ENCODE data around the gene CASQ1.

The CASQ1 gene

DNA sequence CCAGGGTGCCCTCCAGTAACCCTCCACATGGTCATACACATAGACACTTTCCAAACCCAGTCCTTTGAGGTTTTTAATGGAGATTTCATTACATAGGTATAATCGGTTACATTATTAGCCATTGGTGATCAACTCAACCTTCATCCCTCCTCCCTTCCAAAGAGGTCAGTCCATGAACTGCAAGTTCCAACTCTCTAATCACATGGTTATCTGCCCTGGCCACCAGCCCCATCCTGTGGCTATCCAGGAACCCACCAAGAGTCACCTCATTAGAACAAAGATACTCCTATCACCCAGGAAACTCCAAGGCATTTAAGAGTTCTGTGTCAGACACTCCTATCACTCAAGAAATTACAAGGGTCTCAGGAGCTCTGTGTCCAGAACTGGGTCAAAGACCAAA is 26.8 kb upstream of the CASQ1 start:
- H3K27me3 ChIP-seq, result peaks cover 22% of the 10 kb centered on the region
- TF ChIP-seq CTCF (IDR thresholded peaks at IDR 0.05), result no peak
- peaks cover 12 to 16% of the 10 kb centered on the region in 2 experiments for H3K4me1 ChIP-seq (ENCODE audit: control insufficient read depth in 1 of 2, insufficient read depth in 1 of 2, low read depth in 1 of 2, low read length in 1 of 2)
- no peaks in the 10 kb centered on the region for H3K9me3 ChIP-seq
- no peak overlapping the region for H3K27ac ChIP-seq
- H3K4me3 ChIP-seq (ENCODE audit: low read depth in 1 of 2, low read length in 1 of 2), result no peak overlapping the region
- H3K36me3 ChIP-seq, result no peaks in the 10 kb centered on the region

DNA sequence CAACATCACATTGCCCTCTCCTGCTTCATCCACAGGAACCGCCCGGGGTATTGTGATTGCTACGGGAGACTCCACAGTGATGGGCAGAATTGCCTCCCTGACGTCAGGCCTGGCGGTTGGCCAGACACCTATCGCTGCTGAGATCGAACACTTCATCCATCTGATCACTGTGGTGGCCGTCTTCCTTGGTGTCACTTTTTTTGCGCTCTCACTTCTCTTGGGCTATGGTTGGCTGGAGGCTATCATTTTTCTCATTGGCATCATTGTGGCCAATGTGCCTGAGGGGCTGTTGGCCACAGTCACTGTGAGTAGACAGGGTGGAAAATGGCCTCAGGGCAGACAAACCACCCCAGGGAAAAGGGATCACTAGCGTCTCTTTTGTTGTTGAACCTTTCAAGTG is 26.3 kb upstream of the CASQ1 start:
- no peak overlapping the region for H3K27ac ChIP-seq
- no peak for TF ChIP-seq CTCF (IDR thresholded peaks at IDR 0.05)
- H3K36me3 ChIP-seq, result no peaks in the 10 kb centered on the region
- H3K27me3 ChIP-seq, result peaks cover 26% of the 10 kb centered on the region
- peaks cover 14 to 21% of the 10 kb centered on the region in 2 experiments for H3K4me1 ChIP-seq (ENCODE audit: control insufficient read depth in 1 of 2, insufficient read depth in 1 of 2, low read depth in 1 of 2, low read length in 1 of 2)
- H3K9me3 ChIP-seq, result no peaks in the 10 kb centered on the region
- H3K4me3 ChIP-seq (ENCODE audit: low read depth in 1 of 2, low read length in 1 of 2), result no peak overlapping the region

DNA sequence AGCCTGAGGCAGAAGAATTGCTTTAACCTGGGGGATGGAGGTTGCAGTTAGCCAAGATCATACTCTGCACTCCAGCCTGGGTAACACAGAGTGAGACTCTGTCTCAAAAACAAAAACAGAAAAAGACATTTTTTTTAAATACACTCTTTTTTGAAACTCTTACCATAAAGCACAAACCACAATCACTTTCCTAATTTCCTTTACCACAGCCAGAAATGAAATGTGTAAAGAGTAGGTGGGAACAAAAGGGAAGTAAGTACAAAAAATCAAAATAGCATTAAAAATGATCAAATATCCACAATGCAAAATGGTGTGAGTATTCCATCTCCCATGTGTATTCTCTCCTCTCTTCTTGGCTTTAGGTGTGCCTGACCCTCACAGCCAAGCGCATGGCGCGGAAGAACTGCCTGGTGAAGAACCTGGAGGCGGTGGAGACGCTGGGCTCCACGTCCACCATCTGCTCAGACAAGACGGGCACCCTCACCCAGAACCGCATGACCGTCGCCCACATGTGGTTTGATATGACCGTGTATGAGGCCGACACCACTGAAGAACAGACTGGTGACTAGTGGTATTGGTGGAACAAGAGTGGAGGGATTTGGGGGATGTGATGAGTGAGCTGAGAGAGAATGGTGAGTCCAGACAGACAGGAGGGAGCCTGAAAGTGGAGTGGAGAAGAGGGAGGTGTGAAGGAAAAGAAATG is 24.1 kb upstream of the CASQ1 start:
- peaks cover 30% of the 10 kb centered on the region for H3K27me3 ChIP-seq
- H3K36me3 ChIP-seq, result no peaks in the 10 kb centered on the region
- H3K4me1 ChIP-seq (ENCODE audit: control insufficient read depth in 1 of 2, insufficient read depth in 1 of 2, low read depth in 1 of 2, low read length in 1 of 2), result peaks cover 18 to 27% of the 10 kb centered on the region in 2 experiments
- no peak for TF ChIP-seq CTCF (IDR thresholded peaks at IDR 0.05)
- H3K9me3 ChIP-seq, result no peaks in the 10 kb centered on the region
- no peak overlapping the region for H3K27ac ChIP-seq
- H3K4me3 ChIP-seq (ENCODE audit: low read depth in 1 of 2, low read length in 1 of 2), result no peak overlapping the region

GRCh38 chr1:160167056-160167455 is 23.3 kb upstream of the CASQ1 start:
- Histone ChIP-seq H3K27me3 (peaks cover 34% of the 10 kb centered on the region), H3K4me3 (ENCODE audit: low read depth in 1 of 2, low read length in 1 of 2) (no peak overlapping the region), H3K27ac (no peak overlapping the region), H3K36me3 (no peaks in the 10 kb centered on the region), H3K9me3 (no peaks in the 10 kb centered on the region), H3K4me1 (ENCODE audit: control insufficient read depth in 1 of 2, insufficient read depth in 1 of 2, low read depth in 1 of 2, low read length in 1 of 2) (peaks cover 18 to 27% of the 10 kb centered on the region in 2 experiments)
- no peak for TF ChIP-seq CTCF (IDR thresholded peaks at IDR 0.05)

DNA sequence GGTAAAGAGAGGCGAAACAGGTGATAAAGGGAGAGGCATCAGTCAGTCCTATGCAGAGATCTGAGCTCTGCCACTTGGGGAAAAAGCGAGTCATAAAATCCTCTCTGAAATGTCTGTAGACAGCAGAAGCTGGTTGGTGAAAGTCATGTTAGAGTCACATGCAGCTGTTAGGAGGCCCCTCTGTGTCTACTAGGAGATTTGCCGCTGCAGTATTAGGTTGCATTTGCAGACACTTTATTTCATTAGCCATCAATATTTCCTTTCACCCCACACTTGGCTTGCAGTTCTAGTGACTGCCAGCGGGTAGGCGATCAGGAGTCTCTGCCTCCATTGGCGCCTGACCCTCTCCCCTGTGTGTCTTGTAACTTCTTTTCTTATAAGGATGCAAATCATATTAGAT is 22.8 kb upstream of the CASQ1 start:
- H3K4me1 ChIP-seq (ENCODE audit: control insufficient read depth in 1 of 2, insufficient read depth in 1 of 2, low read depth in 1 of 2, low read length in 1 of 2), result peaks cover 18 to 27% of the 10 kb centered on the region in 2 experiments
- H3K27ac ChIP-seq, result no peak overlapping the region
- H3K27me3 ChIP-seq, result peaks cover 34% of the 10 kb centered on the region
- H3K4me3 ChIP-seq (ENCODE audit: low read depth in 1 of 2, low read length in 1 of 2), result no peak overlapping the region
- H3K36me3 ChIP-seq, result no peaks in the 10 kb centered on the region
- H3K9me3 ChIP-seq, result no peaks in the 10 kb centered on the region
- TF ChIP-seq CTCF (IDR thresholded peaks at IDR 0.05), result no peak
